Nephron progenitor cell (in vitro differentiated cells): Measurements from ENCODE around the gene TRIM32.

Source experiments
- DNase-seq: peaks from one replicate; pipeline ENCODE4 v3.0.0; 2021
- H3K27ac Mint-ChIP-seq: 2 replicates; pipeline ENCODE4 v1.8.0; 2021; ENCODE audit warnings: mild to moderate bottlenecking, moderate library complexity, mixed read lengths
- H3K27me3 Mint-ChIP-seq: 2 replicates; pipeline ENCODE4 v1.8.0; 2021; ENCODE audit warnings: mild to moderate bottlenecking, low read depth, mixed read lengths; ENCODE audit not compliant: poor library complexity
- H3K36me3 Mint-ChIP-seq: 2 replicates; pipeline ENCODE4 v1.8.0; 2021; ENCODE audit warnings: low read depth, mixed read lengths
- H3K4me1 Mint-ChIP-seq: 2 replicates; pipeline ENCODE4 v1.8.0; 2021; ENCODE audit warnings: mixed read lengths
- H3K4me3 Mint-ChIP-seq: 2 replicates; pipeline ENCODE4 v1.8.0; 2021; ENCODE audit warnings: mild to moderate bottlenecking, moderate library complexity, mixed read lengths
- H3K9me3 Mint-ChIP-seq: 2 replicates; pipeline ENCODE4 v1.8.0; 2021; ENCODE audit warnings: mild to moderate bottlenecking, moderate library complexity, mixed read lengths
- TF ChIP-seq, protein P1 (sequence below): fragments of 200-600 bp; sonication (generic); IDR thresholded peaks from 2 replicates; pipeline ENCODE4 v1.5.0; 2021; ENCODE audit warnings: antibody characterized with exemption

Gene TRIM32

DNA sequence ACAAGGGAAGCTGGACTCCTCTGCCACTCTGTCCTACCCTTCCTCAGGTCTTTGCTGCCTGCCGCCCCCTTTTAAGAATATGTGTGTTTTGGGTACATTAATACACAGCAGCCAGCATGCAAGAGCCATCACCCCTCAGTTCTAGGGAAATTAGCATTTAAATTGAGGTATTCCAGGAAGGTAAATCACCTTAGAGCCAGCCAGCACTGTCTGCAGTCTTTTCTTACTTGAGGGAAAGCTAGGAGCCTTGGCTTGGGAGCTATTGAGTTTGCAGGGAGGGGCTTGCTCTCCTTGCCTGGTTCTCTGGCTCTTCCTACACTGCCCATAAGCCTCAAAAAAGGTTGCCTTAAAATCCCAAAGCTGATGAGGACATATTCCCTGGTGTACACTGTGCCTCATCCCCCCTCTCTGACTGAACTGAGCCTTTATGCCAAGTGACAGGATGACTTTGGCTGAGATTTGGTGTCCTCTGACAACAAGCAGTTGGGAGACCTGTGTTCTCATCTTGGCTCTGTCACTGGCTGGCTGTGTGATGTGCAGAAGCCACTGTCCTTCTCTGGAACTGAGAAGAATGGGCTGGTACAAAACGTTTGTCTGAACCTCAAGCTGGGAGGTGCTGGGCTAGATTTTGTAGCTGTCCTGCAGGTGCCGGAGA lies 54.1 kb downstream of the TRIM32 start:
- Mint-ChIP-seq H3K36me3 (no peaks in the 10 kb centered on the region), H3K27me3 (peaks cover 28% of the 10 kb centered on the region), H3K4me3 (no peak overlapping the region), H3K4me1 (peaks cover 4% of the 10 kb centered on the region), H3K9me3 (no peaks in the 10 kb centered on the region), H3K27ac (no peak overlapping the region)
- DNase-seq = no peak
- TF ChIP-seq, protein P1, sequence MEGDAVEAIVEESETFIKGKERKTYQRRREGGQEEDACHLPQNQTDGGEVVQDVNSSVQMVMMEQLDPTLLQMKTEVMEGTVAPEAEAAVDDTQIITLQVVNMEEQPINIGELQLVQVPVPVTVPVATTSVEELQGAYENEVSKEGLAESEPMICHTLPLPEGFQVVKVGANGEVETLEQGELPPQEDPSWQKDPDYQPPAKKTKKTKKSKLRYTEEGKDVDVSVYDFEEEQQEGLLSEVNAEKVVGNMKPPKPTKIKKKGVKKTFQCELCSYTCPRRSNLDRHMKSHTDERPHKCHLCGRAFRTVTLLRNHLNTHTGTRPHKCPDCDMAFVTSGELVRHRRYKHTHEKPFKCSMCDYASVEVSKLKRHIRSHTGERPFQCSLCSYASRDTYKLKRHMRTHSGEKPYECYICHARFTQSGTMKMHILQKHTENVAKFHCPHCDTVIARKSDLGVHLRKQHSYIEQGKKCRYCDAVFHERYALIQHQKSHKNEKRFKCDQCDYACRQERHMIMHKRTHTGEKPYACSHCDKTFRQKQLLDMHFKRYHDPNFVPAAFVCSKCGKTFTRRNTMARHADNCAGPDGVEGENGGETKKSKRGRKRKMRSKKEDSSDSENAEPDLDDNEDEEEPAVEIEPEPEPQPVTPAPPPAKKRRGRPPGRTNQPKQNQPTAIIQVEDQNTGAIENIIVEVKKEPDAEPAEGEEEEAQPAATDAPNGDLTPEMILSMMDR = no peak

DNA sequence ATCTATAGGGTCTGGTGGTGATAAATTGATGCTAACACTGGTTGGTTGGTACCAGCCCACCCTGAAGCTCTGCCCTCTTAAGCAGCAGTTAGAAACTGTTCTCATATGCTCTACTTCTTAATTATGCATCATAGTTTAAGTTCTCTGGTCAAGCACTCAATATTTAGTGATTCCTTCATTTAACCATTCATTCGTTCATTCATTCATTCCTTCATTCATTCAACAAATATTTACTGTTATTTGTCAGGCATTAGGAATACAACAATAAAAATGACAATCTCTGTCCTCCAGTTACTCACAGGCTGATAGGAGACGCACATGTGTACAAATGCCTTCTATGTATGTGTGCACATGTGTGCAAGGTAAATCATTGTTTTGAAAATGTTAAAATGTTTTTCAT lies 54.6 kb downstream of the TRIM32 start:
- DNase-seq = no peak
- H3K27me3 Mint-ChIP-seq = peaks cover 24% of the 10 kb centered on the region
- no peaks in the 10 kb centered on the region for H3K9me3 Mint-ChIP-seq
- H3K27ac Mint-ChIP-seq = no peak overlapping the region
- no peaks in the 10 kb centered on the region for H3K36me3 Mint-ChIP-seq
- no peak overlapping the region for H3K4me3 Mint-ChIP-seq
- peaks cover 4% of the 10 kb centered on the region for H3K4me1 Mint-ChIP-seq
- TF ChIP-seq, protein P1 = no peak

DNA sequence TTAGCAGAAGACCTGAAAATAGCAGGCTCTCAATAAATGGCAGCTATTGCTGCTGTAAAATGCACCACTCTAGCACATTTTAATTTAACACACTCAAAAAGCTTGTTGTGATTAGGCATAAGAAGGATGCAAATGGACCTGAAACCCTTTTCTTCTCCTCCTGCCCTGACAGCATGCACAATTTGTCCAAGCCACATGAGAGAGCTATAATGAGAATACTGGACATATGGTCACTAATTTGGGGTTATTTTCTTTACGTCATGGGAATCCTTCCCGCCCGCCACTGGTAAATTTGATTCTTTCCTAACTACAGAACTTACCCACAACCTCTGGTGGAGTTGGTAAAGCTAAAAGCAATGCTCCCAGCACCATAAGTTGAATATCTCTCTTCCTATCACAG lies 62.1 kb downstream of the TRIM32 start:
- no peak overlapping the region for H3K27ac Mint-ChIP-seq
- H3K9me3 Mint-ChIP-seq = no peaks in the 10 kb centered on the region
- no peaks in the 10 kb centered on the region for H3K36me3 Mint-ChIP-seq
- H3K4me1 Mint-ChIP-seq = no peaks in the 10 kb centered on the region
- DNase-seq = no peak
- H3K27me3 Mint-ChIP-seq = peaks cover 10% of the 10 kb centered on the region
- no peak overlapping the region for H3K4me3 Mint-ChIP-seq
- TF ChIP-seq, protein P1 = no peak

DNA sequence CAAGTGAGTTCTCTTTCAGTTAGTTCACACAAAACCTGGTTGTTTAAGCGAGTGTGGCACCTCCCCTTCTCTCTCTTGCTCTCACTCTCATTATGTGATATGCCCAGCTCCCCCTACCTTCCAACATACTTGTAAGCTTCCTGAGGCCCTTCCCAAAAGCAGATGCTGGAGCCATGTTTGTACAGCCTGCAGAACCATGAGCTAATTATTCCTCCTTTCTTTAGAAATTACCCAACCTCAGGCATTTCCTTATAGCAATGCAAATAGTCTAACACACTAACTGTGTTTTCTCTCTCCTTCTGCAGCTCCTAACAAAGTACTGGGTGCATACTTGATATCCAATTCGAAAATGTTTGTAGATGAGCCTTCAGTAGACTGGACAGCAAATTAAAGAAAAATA lies 62.7 kb downstream of the TRIM32 start:
- no peak overlapping the region for H3K4me3 Mint-ChIP-seq
- no peak overlapping the region for H3K27ac Mint-ChIP-seq
- H3K9me3 Mint-ChIP-seq = no peaks in the 10 kb centered on the region
- TF ChIP-seq, protein P1 = no peak
- no peaks in the 10 kb centered on the region for H3K36me3 Mint-ChIP-seq
- DNase-seq = no peak
- no peaks in the 10 kb centered on the region for H3K4me1 Mint-ChIP-seq
- peaks cover 10% of the 10 kb centered on the region for H3K27me3 Mint-ChIP-seq

DNA sequence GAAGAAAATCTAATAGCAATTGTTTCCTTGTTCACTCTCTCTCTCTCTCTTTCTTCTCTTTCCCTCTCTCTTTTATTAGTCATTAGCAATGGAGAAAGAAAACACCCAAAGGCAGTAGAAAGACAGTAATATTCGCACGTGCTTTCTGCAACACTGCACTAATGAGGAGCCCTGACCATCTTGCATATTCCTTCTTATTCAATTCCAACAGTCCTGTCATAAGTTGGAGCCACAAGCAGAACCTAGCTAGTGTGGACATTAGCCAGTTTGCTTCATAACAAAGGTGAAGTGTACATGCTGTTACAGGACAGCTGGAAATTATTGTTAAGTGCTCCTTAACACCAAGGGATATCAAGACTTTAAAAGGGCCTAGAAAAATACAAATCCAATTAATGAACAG lies 63.4 kb downstream of the TRIM32 start:
- Mint-ChIP-seq H3K4me3 (no peak overlapping the region), H3K27ac (no peak overlapping the region), H3K9me3 (peaks cover 4% of the 10 kb centered on the region), H3K36me3 (peaks cover 2% of the 10 kb centered on the region), H3K27me3 (peaks cover 6% of the 10 kb centered on the region), H3K4me1 (no peaks in the 10 kb centered on the region)
- TF ChIP-seq, protein P1 = no peak
- DNase-seq = no peak
